OCI-LY1 (cell line): ENCODE measurements around the gene SLMAP.

Experiments
- H2AFZ ChIP-seq: fragments of 200-600 bp; sonication (generic), shearing (Covaris generic); 2 replicates; pipeline ENCODE4 v1.6.0; 2014; ENCODE audit warnings: antibody characterized with exemption, mild to moderate bottlenecking, low read length
- H3F3A ChIP-seq: fragments of 200-600 bp; sonication (generic), shearing (Covaris generic); 2 replicates; pipeline ENCODE4 v1.6.0; 2014; ENCODE audit warnings: mild to moderate bottlenecking, antibody characterized with exemption, low read length, moderate library complexity; ENCODE audit not compliant: insufficient read depth
- H3K27ac ChIP-seq: fragments of 200-600 bp; sonication (generic); 2 replicates; pipeline ENCODE4 v1.5.1; 2014; ENCODE audit warnings: low read length, mixed run types, mild to moderate bottlenecking, low read depth; ENCODE audit not compliant: poor library complexity, severe bottlenecking
- H3K27me3 ChIP-seq: fragments of 200-600 bp; sonication (generic); 2 replicates; pipeline ENCODE4 v1.6.0; 2014; ENCODE audit warnings: antibody characterized with exemption, mild to moderate bottlenecking, low read length, moderate library complexity; ENCODE audit not compliant: insufficient read depth
- H3K36me3 ChIP-seq: fragments of 200-600 bp; sonication (generic); 2 replicates; pipeline ENCODE4 v1.6.1; 2014; ENCODE audit warnings: mild to moderate bottlenecking, antibody characterized with exemption, low read length, moderate library complexity, mixed read lengths; ENCODE audit not compliant: insufficient read depth
- H3K4me1 ChIP-seq: fragments of 200-600 bp; sonication (generic); 2 replicates; pipeline ENCODE4 v1.5.1; 2014; ENCODE audit warnings: mild to moderate bottlenecking, low read length, moderate library complexity; ENCODE audit not compliant: insufficient read depth, severe bottlenecking
- H3K4me2 ChIP-seq: fragments of 200-600 bp; sonication (generic), shearing (Covaris generic); 2 replicates; pipeline ENCODE4 v1.6.1; 2014; ENCODE audit warnings: low read length
- H3K4me3 ChIP-seq: fragments of 200-600 bp; sonication (generic); 2 replicates; pipeline ENCODE4 v1.5.1; 2014; ENCODE audit warnings: low read length, low read depth, mild to moderate bottlenecking, mixed read lengths; ENCODE audit not compliant: poor library complexity, severe bottlenecking
- H3K79me2 ChIP-seq: fragments of 200-600 bp; shearing (Covaris generic); 2 replicates; pipeline ENCODE4 v1.6.1; 2016; ENCODE audit warnings: mixed run types, low read length, mixed read lengths; ENCODE audit not compliant: insufficient read depth
- H3K9ac ChIP-seq: fragments of 200-600 bp; sonication (generic), shearing (Covaris generic); 2 replicates; pipeline ENCODE4 v1.6.1; 2014; ENCODE audit warnings: mild to moderate bottlenecking, low read length, mixed read lengths
- H3K9me2 ChIP-seq: fragments of 200-600 bp; sonication (generic), shearing (Covaris generic); 2 replicates; pipeline ENCODE4 v1.6.1; 2014; ENCODE audit warnings: low read depth, mild to moderate bottlenecking, low read length, mixed read lengths
- H3K9me3 ChIP-seq: fragments of 200-600 bp; shearing (Covaris generic); 2 replicates; pipeline ENCODE4 v1.6.1; 2014; ENCODE audit warnings: low read length, mixed read lengths
- H4K20me1 ChIP-seq: fragments of 200-600 bp; sonication (generic), shearing (Covaris generic); 2 replicates; pipeline ENCODE4 v1.6.0; 2016; ENCODE audit warnings: mild to moderate bottlenecking, low read length; ENCODE audit not compliant: insufficient read depth
- EZH2 ChIP-seq: fragments of 200-600 bp; sonication (generic), shearing (Covaris generic); IDR thresholded peaks from 2 replicates; pipeline ENCODE4 v1.8.0; 2017; ENCODE audit warnings: borderline replicate concordance, mixed run types, mild to moderate bottlenecking, antibody characterized with exemption, low read length, moderate library complexity, mixed read lengths
- TF ChIP-seq, protein P1 (sequence below): fragments of 200-600 bp; sonication (generic), shearing (Covaris generic); IDR thresholded peaks from 2 replicates; pipeline ENCODE4 v1.5.1; 2017; ENCODE audit warnings: mild to moderate bottlenecking, antibody characterized with exemption, low read length, moderate library complexity, mixed read lengths

Gene SLMAP

GRCh38 chr3:57841818-57842217, 85.7 kb downstream of the SLMAP start:
- no peaks in the 10 kb centered on the region for H3K79me2 ChIP-seq
- no peak overlapping the region for H3K27ac ChIP-seq
- H3F3A ChIP-seq: 0 out of 2 replicates have a peak, but pooled peaks cover 4% of the 10 kb centered on the region
- TF ChIP-seq, protein P1, sequence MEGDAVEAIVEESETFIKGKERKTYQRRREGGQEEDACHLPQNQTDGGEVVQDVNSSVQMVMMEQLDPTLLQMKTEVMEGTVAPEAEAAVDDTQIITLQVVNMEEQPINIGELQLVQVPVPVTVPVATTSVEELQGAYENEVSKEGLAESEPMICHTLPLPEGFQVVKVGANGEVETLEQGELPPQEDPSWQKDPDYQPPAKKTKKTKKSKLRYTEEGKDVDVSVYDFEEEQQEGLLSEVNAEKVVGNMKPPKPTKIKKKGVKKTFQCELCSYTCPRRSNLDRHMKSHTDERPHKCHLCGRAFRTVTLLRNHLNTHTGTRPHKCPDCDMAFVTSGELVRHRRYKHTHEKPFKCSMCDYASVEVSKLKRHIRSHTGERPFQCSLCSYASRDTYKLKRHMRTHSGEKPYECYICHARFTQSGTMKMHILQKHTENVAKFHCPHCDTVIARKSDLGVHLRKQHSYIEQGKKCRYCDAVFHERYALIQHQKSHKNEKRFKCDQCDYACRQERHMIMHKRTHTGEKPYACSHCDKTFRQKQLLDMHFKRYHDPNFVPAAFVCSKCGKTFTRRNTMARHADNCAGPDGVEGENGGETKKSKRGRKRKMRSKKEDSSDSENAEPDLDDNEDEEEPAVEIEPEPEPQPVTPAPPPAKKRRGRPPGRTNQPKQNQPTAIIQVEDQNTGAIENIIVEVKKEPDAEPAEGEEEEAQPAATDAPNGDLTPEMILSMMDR: no peak
- TF ChIP-seq EZH2: no peak
- H3K4me3 ChIP-seq: no peak overlapping the region
- no peaks in the 10 kb centered on the region for H3K27me3 ChIP-seq
- H3K9ac ChIP-seq: no peak overlapping the region
- H2AFZ ChIP-seq: no peak overlapping the region
- no peaks in the 10 kb centered on the region for H3K36me3 ChIP-seq
- no peaks in the 10 kb centered on the region for H3K9me3 ChIP-seq
- no peaks in the 10 kb centered on the region for H3K4me1 ChIP-seq
- no peaks in the 10 kb centered on the region for H3K9me2 ChIP-seq
- no peaks in the 10 kb centered on the region for H4K20me1 ChIP-seq
- no peak overlapping the region for H3K4me2 ChIP-seq

DNA sequence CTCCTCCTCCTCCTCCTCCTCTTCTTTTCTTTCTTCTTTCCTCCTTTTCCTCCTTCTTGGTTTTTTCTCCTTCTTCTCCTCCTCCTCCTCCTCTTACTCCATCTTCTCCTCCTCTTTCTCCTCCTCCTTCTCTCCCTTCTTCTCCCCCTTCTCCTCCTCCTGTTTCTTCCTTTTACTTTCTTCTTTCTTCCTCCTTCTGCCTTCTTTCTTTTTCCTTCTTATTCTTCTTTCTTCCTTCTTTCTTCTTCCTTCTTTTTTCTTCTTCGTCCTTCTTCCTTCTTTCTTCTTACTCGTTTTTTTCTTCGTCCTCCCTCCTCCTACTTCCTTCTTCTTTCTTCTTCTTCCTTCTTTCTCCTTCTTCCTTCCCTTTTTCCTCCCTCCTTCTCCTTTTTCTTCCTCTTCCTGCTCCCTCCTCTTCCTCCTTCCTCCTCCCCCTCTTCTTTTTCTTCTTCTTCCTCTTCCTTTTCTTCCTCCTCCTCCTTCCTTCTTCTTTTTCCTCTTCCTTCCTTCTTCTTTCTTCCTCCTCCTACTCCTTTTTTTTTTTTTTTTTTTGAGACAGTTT, 92.1 kb downstream of the SLMAP start:
- Histone ChIP-seq H3K9me2 (no peaks in the 10 kb centered on the region), H3K4me1 (no peaks in the 10 kb centered on the region), H3K27ac (no peak overlapping the region), H3K36me3 (0 out of 2 replicates have a peak, but pooled peaks cover 7% of the 10 kb centered on the region), H3K9me3 (no peaks in the 10 kb centered on the region), H3K27me3 (no peaks in the 10 kb centered on the region), H4K20me1 (no peaks in the 10 kb centered on the region), H3K4me2 (no peak overlapping the region), H3K9ac (no peak overlapping the region), H3K79me2 (no peaks in the 10 kb centered on the region), H3F3A (no peaks in the 10 kb centered on the region), H3K4me3 (no peak overlapping the region), H2AFZ (no peak overlapping the region)
- TF ChIP-seq, protein P1: no peak

DNA sequence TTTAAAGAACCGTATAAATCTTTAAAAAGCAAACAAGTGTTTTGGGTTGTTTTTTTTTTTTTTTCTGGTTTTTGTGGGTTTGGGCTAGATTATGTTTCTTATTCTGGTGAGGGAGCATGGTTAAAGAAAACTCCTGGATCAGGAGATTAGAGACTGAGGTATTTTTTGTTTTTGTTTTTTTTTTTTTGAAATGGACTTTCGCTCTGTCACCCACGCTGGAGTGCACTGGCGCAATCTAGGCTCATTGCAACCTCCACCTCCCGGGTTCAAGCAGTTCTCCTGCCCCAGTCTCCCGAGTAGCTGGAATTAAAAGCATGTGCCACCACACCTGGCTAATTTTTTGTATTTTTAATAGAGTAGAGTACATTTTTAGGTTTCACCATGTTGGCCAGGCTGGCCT, 95.2 kb downstream of the SLMAP start:
- Histone ChIP-seq H4K20me1 (no peaks in the 10 kb centered on the region), H3K9me2 (no peaks in the 10 kb centered on the region), H3K4me3 (no peak overlapping the region)

More for the DNA sequence above, 95.2 kb downstream of the SLMAP start:
- Histone ChIP-seq H3K27me3 (no peaks in the 10 kb centered on the region), H3K9ac (no peak overlapping the region), H3K4me1 (no peaks in the 10 kb centered on the region), H3K36me3 (peaks cover 13% of the 10 kb centered on the region; the same call in 1 of the 2 replicates), H3K9me3 (no peaks in the 10 kb centered on the region), H2AFZ (no peak overlapping the region), H3K27ac (no peak overlapping the region), H3K4me2 (no peak overlapping the region), H3K79me2 (no peaks in the 10 kb centered on the region), H3F3A (no peaks in the 10 kb centered on the region)
- no peak for TF ChIP-seq EZH2
- TF ChIP-seq, protein P1: no peak
